PC-9 (cell line): ENCODE measurements around the gene MOB3A. TPM values are rescaled to one million over a fixed set of nuclear protein-coding genes. Genes with fewer than 3 reads are reported as not detected.
A peak's percentile ranks its signal among the peaks of the same experiment; 100 is the strongest.

Experiments
- BruUV-seq: library from RNA; stranded (reverse); fragments of 400-500 nt; replicated peaks from 2 replicates; lab custom pipeline; 2021; lab: Mats Ljungman, UMichigan
- CTCF ChIA-PET: fragments of 300-600 bp; sonication (Branson Sonifier 250); formaldehyde crosslinking; loops from one replicate; lab custom pipeline; 2022; ENCODE audit warnings: antibody characterized with exemption; lab: Charles Lee
- POLR2A ChIA-PET: fragments of 300-600 bp; sonication (Branson Sonifier 250); formaldehyde crosslinking; loops from one replicate; lab custom pipeline; 2022; ENCODE audit warnings: antibody characterized with exemption; ENCODE audit not compliant: unreplicated experiment; lab: Charles Lee
- DNase-seq, 2 experiments: peaks; one replicate each; pipeline versions ENCODE4 v3.0.0 to v3.0.0-alpha.2; 2015 to 2022; ENCODE audit warnings: mixed read lengths in 1 of 2
- H2AFZ ChIP-seq: fragments of 200-600 bp; sonication (generic); 2 replicates; pipeline ENCODE4 v1.8.1; 2017; ENCODE audit warnings: antibody characterized with exemption
- H3F3A ChIP-seq: fragments of 200-600 bp; sonication (generic); 2 replicates; pipeline ENCODE4 v1.8.1; 2017; ENCODE audit warnings: antibody characterized with exemption, mild to moderate bottlenecking, low read depth; ENCODE audit not compliant: insufficient read depth
- H3K27ac ChIP-seq: fragments of 200-600 bp; sonication (generic); 2 replicates; pipeline ENCODE4 v1.6.1; 2016; ENCODE audit warnings: mixed run types
- H3K27me3 ChIP-seq: fragments of 200-600 bp; sonication (generic); 2 replicates; pipeline ENCODE4 v1.6.1; 2016; ENCODE audit warnings: low read depth, mixed run types; ENCODE audit not compliant: insufficient read depth
- H3K36me3 ChIP-seq: fragments of 200-600 bp; sonication (generic); 2 replicates; pipeline ENCODE4 v1.6.1; 2016; ENCODE audit warnings: low read depth, mixed run types
- H3K4me1 ChIP-seq: fragments of 200-600 bp; sonication (generic); replicated peaks from 2 replicates; pipeline ENCODE4 v1.6.1; 2016; ENCODE audit warnings: mixed run types; ENCODE audit not compliant: insufficient read depth
- H3K4me2 ChIP-seq: fragments of 200-600 bp; sonication (generic); 2 replicates; pipeline ENCODE4 v1.6.1; 2017; ENCODE audit warnings: mixed run types
- H3K4me3 ChIP-seq: fragments of 200-600 bp; sonication (generic); 2 replicates; pipeline ENCODE4 v1.6.1; 2016; ENCODE audit warnings: mixed run types
- H3K79me2 ChIP-seq: fragments of 200-600 bp; sonication (generic); 2 replicates; pipeline ENCODE4 v1.6.1; 2017; ENCODE audit warnings: low read depth, mixed run types
- H3K9me2 ChIP-seq: fragments of 200-600 bp; sonication (generic); 2 replicates; pipeline ENCODE4 v1.8.1; 2017; ENCODE audit warnings: mild to moderate bottlenecking; ENCODE audit not compliant: insufficient read depth
- H3K9me3 ChIP-seq: fragments of 200-600 bp; sonication (generic); 2 replicates; pipeline ENCODE4 v1.8.1; 2016; ENCODE audit warnings: low read depth; ENCODE audit not compliant: insufficient read depth
- H4K20me1 ChIP-seq: fragments of 200-600 bp; sonication (generic); 2 replicates; pipeline ENCODE4 v1.8.1; 2017; ENCODE audit not compliant: insufficient read depth
- CTCF ChIP-seq: fragments of 200-600 bp; sonication (generic); conservative IDR thresholded peaks from 2 replicates; pipeline ENCODE4 v1.6.1; 2017; ENCODE audit warnings: mixed run types, antibody characterized with exemption, mild to moderate bottlenecking, moderate library complexity
- EZH2 ChIP-seq: fragments of 200-600 bp; sonication (generic); IDR thresholded peaks from 2 replicates; pipeline ENCODE4 v1.8.0; 2017; ENCODE audit warnings: antibody characterized with exemption, low read depth
- intact Hi-C: fragments of 100-400 bp; cut with micrococcal nuclease; formaldehyde crosslinking; loops from one replicate; pipeline ENCODE4 v1.10.0; 2022; ENCODE audit not compliant: unreplicated experiment
- total RNA-seq: library from RNA; stranded (reverse); gene quantifications from 2 replicates; pipeline ENCODE4 v1.2.3, GENCODE V29; 2021

Gene MOB3A
- total RNA-seq, 1 experiment from 2014 or later = 28.9 TPM

GRCh38 chr19:2062770-2063169 lies 33.4 kb downstream of the MOB3A start:
- Histone ChIP-seq H3K4me2 (peak overlapping the region; percentile 85), H2AFZ (no peak overlapping the region), H4K20me1 (no peaks in the 10 kb centered on the region), H3K4me1 (peaks cover 18% of the 10 kb centered on the region), H3F3A (peaks cover 17% of the 10 kb centered on the region; the same call in 1 of the 2 replicates), H3K4me3 (no peak overlapping the region; the same call in 1 of the 2 replicates), H3K9me2 (no peaks in the 10 kb centered on the region), H3K9me3 (no peaks in the 10 kb centered on the region), H3K27me3 (no peaks in the 10 kb centered on the region), H3K79me2 (0 out of 2 replicates have a peak, but pooled peaks cover 6% of the 10 kb centered on the region), H3K27ac (no peak overlapping the region), H3K36me3 (no peaks in the 10 kb centered on the region)
- no TSS peak for BruUV-seq
- ChIA-PET CTCF (no interaction called here), POLR2A (no interaction called here)
- intact Hi-C loops = no loop called here
- no peak for DNase-seq
- TF ChIP-seq EZH2 (no peak), CTCF (no peak)

- Histone ChIP-seq H3K9me2 (no peaks in the 10 kb centered on the region), H3K4me3 (peak overlapping the region; percentile 73), H3K4me2 (peak overlapping the region; percentile 85), H3K27ac (no peak overlapping the region), H3K36me3 (no peaks in the 10 kb centered on the region), H4K20me1 (no peaks in the 10 kb centered on the region), H3F3A (peaks cover 17% of the 10 kb centered on the region; the same call in 1 of the 2 replicates), H2AFZ (no peak overlapping the region), H3K27me3 (no peaks in the 10 kb centered on the region), H3K4me1 (peaks cover 22% of the 10 kb centered on the region), H3K79me2 (0 out of 2 replicates have a peak, but pooled peaks cover 6% of the 10 kb centered on the region), H3K9me3 (no peaks in the 10 kb centered on the region)
- no TSS peak for BruUV-seq
- no peak for DNase-seq
- CTCF ChIA-PET = no interaction called here
- TF ChIP-seq CTCF (no peak), EZH2 (no peak)
- POLR2A ChIA-PET = interaction anchor here (0.6 kb wide), 1 partner anchor 158 kb away, joined by 3 read pairs; no protein-coding TSS in a partner anchor
- intact Hi-C loops = no loop called here
These were observed 33.8 kb downstream of the MOB3A start for GRCh38 chr19:2062389-2062729.

- H3K4me1 ChIP-seq = peaks cover 24% of the 10 kb centered on the region
- H3K4me3 ChIP-seq = peak overlapping the region; percentile 73
- POLR2A ChIA-PET = interaction anchor here (0.6 kb wide), 1 partner anchor 157 kb away, joined by 3 read pairs; no protein-coding TSS in a partner anchor
- peak overlapping the region; percentile 85 for H3K4me2 ChIP-seq
- intact Hi-C loops = loop anchor here (2.0 kb wide), 2 partner anchors 33 to 43 kb away; no protein-coding TSS in a partner anchor
- BruUV-seq = TSS peak; percentile 64
- H3K9me3 ChIP-seq = no peaks in the 10 kb centered on the region
- peak overlapping the region; percentile 100; the same call in 1 of the 2 replicates for H3K27ac ChIP-seq
- peak; percentile 85 to 94 for DNase-seq
- peak overlapping the region; percentile 88 for H2AFZ ChIP-seq
- no peaks in the 10 kb centered on the region for H3K27me3 ChIP-seq
- no peaks in the 10 kb centered on the region for H4K20me1 ChIP-seq
- 0 out of 2 replicates have a peak, but pooled peaks cover 6% of the 10 kb centered on the region for H3K79me2 ChIP-seq
- CTCF ChIA-PET = interaction anchor here (0.6 kb wide), 2 partner anchors 25 to 200 kb away, joined by 3 to 4 read pairs; no protein-coding TSS in a partner anchor
- H3K9me2 ChIP-seq = no peaks in the 10 kb centered on the region
- TF ChIP-seq EZH2 = no peak
- TF ChIP-seq CTCF = no peak
- H3K36me3 ChIP-seq = no peaks in the 10 kb centered on the region
- peaks cover 17% of the 10 kb centered on the region; the same call in 1 of the 2 replicates for H3F3A ChIP-seq
These were observed 34.4 kb downstream of the MOB3A start for GRCh38 chr19:2061495-2062388.
